ENCODE data around the gene SSBP2.

Gene SSBP2

GRCh38 chr5:81726297-81726696 is 24.6 kb downstream of the SSBP2 start:
- DNase-seq (ENCODE audit: low read depth) = no peak
- TF ChIP-seq, protein P1, sequence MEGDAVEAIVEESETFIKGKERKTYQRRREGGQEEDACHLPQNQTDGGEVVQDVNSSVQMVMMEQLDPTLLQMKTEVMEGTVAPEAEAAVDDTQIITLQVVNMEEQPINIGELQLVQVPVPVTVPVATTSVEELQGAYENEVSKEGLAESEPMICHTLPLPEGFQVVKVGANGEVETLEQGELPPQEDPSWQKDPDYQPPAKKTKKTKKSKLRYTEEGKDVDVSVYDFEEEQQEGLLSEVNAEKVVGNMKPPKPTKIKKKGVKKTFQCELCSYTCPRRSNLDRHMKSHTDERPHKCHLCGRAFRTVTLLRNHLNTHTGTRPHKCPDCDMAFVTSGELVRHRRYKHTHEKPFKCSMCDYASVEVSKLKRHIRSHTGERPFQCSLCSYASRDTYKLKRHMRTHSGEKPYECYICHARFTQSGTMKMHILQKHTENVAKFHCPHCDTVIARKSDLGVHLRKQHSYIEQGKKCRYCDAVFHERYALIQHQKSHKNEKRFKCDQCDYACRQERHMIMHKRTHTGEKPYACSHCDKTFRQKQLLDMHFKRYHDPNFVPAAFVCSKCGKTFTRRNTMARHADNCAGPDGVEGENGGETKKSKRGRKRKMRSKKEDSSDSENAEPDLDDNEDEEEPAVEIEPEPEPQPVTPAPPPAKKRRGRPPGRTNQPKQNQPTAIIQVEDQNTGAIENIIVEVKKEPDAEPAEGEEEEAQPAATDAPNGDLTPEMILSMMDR (conservative IDR thresholded peaks at IDR 0.05; ENCODE audit: low read length) = no peak
- H3K4me3 ChIP-seq (ENCODE audit: low read length) = no peak overlapping the region

- DNase-seq (ENCODE audit: low read depth) = no peak
- no peak overlapping the region for H3K4me3 ChIP-seq (ENCODE audit: low read length)
- TF ChIP-seq, protein P1 (conservative IDR thresholded peaks at IDR 0.05; ENCODE audit: low read length) = no peak
These were observed 26.3 kb downstream of the SSBP2 start for GRCh38 chr5:81724571-81724970.

DNA sequence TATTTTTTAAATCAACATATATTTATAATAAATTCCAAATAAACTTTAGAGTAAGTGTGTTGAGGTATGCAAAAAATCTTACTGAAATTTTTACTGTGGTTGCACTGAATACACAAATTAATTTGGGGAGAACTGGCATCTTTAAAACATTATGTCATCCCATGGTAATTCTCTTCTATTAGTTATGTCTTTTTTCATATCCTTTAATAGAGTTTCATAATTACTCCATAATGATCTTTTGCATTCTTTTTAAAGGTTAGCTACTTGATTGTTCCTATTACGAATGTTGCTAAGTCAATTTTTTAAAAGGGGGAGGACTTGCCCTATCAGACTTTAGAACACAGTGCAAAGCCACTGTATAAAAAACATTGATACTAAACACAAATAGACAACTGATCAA is 26.8 kb downstream of the SSBP2 start:
- DNase-seq (ENCODE audit: low read depth) = no peak
- TF ChIP-seq, protein P1 (conservative IDR thresholded peaks at IDR 0.05; ENCODE audit: low read length) = no peak
- H3K4me3 ChIP-seq (ENCODE audit: low read length) = no peak overlapping the region

GRCh38 chr5:81721049-81721448 is 29.8 kb downstream of the SSBP2 start:
- no peak overlapping the region for H3K4me3 ChIP-seq (ENCODE audit: low read length)
- TF ChIP-seq, protein P1 (conservative IDR thresholded peaks at IDR 0.05; ENCODE audit: low read length) = no peak
- DNase-seq (ENCODE audit: low read depth) = no peak

- TF ChIP-seq, protein P1 (conservative IDR thresholded peaks at IDR 0.05; ENCODE audit: low read length) = no peak
- DNase-seq (ENCODE audit: low read depth) = no peak
- no peak overlapping the region for H3K4me3 ChIP-seq (ENCODE audit: low read length)
These were observed 31.1 kb downstream of the SSBP2 start for GRCh38 chr5:81719743-81720345.

DNA sequence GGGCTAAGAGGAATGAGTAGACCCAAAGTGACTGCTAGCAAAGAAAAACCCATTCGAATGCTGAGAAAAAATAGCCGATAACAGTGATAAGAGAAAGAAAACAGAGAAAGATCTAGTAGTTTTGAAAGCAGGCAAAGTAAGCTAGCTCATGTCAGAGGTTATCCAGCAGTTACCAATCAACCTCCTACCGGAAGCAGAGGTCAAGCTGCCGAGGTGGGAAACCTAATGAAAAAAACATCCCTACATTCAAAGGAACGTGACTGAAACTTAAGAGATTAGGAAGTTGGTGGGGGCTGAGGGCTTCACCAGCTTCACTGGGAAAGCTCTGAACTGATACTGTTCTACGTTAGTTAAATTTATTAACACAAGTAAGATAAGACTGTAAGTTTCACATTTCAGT is 32.6 kb downstream of the SSBP2 start:
- TF ChIP-seq, protein P1 (conservative IDR thresholded peaks at IDR 0.05; ENCODE audit: low read length) = no peak
- no peak overlapping the region for H3K4me3 ChIP-seq (ENCODE audit: low read length)
- DNase-seq (ENCODE audit: low read depth) = no peak

DNA sequence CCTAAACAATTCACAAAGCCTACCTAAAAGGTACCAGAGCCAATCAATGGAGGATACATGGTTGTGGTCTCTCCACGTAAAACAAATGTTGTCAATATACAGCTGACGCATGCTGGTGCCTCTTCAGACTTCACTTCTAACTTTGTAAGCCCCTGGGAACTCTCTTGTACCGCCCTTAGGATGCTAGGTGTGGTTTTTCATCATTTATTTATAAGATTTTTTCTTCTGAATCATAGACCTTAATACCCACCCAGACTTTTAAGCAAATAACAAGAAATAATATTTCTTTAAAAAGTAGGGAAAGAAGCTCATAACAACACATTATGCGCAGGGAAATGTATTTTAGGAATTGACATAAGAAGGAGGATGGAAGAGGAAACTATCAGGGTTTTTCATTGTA is 33.0 kb downstream of the SSBP2 start:
- no peak overlapping the region for H3K4me3 ChIP-seq (ENCODE audit: low read length)
- no peak for DNase-seq (ENCODE audit: low read depth)
- TF ChIP-seq, protein P1 (conservative IDR thresholded peaks at IDR 0.05; ENCODE audit: low read length) = no peak
